CMK (cell line): ENCODE results near the gene AGAP3.

Experiments
- DNase-seq: peaks from one replicate; pipeline ENCODE4 v3.0.0-alpha.2; 2010; ENCODE audit warnings: low read depth

AGAP3 gene

DNA sequence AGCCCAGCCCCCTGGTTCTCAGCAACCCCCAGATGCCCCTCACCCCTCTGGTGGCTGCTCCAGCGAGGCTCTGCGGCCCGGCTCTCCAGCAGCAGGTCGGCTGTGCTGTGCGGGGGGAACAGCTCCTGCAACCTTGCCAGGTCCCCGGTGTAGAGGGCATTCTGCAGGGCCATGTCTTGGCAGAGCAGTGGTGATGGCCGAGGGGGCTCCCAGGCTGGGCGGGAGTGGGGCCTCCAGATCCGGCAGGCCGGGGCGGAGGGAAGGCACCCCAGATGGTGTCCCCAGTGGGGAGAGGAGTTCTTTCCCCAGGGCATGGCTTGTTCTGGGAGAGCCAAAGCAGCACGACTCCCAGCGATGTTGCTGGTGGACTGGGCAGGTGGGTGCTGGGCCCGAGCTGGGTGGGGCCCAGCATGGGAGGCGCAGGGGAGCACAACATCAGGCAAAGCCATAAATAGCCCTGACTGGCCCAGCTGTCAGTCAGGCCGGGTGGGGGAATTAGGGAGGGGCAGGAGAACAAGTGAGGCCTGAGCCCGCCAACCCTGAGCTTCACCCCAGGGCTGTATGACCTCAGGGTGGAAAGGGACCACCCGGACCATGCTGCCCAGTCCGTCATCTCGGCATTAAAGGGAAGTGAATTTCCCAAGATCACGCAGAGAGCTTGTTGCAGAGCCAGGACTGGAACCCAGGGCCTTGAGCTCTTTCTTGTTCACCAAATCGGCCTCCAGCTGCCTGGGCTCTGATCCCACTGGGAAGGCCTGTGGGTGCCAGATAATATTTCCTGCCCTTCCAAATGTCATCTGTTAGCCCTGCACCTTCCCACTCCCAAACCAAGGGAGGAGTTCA is 101.4 kb downstream of the AGAP3 start:
- no peak for DNase-seq

GRCh38 chr7:151188252-151188542 is 101.9 kb downstream of the AGAP3 start:
- no peak for DNase-seq

GRCh38 chr7:151189038-151189437 is 102.8 kb downstream of the AGAP3 start:
- no peak for DNase-seq

- no peak for DNase-seq
These were observed 105.3 kb downstream of the AGAP3 start for GRCh38 chr7:151191544-151191943.

- DNase-seq: no peak
These were observed 105.8 kb downstream of the AGAP3 start for GRCh38 chr7:151192002-151192539.

DNA sequence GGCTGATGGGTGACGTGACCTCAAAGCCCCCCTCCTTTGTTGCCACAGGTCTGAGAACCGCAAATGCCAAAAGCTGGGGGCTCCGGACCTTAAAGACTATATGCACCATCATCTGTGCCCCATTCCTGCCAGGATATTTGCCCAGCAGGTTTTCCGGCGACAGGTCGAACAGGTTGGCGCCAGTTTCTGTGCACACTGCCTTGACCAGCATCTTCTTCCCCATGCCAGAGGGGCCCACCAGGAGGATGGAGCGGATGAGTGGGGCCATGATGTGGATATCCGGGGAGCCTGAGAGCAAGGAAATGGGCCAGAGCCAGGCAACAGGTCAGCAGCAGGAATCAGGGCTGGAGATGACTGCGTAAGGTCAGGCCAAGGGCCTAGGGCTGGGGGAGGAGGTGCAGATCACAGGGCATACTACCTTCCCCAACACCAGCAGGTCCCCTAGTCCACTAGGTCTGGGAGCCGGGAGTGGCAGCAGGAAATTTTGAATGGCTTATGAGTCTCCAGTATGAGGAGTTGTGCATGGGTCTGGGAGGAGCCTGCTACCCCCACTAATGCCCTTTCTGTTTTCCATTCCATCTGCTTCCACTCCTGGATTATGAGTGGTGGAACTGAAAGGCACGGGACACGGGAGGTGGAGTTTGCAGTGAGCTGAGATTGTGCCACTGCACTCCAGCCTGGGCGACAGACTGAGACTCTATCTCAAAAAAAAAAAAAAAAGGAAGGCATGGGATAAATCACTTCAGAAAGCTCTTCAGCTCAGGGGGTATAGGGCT is 107.1 kb downstream of the AGAP3 start:
- no peak for DNase-seq
